ENCODE data around the gene CENPVL2. TPM values are rescaled to one million over a fixed set of nuclear protein-coding genes. Genes with fewer than 3 reads are reported as not detected.
"Not testable (repeated sequence)": the region's sequence is repeated elsewhere in the genome, so short reads cannot be mapped to it uniquely, and the experiment has no call there.

CENPVL2 gene
- 2.8 TPM in 2 replicates for total RNA-seq (2021)
- long read RNA-seq, transcript CENPVL2-201 (1 exons, 1,620 nt) = major isoform, 5 of 5 reads
- long read RNA-seq, partial matches to known transcripts = 0 of 5 reads
- long read RNA-seq, other reads (novel, unspliced or antisense) = 0 of 5 reads

GRCh38 chrX:51682720-51683062, at the start of gene CENPVL2:
Gene CENPVL2, minus strand, starts transcription at chrX:51682831. Its CDS starts 0 bp downstream, at chrX:51682831.
- H3K23ac ChIP-seq (ENCODE audit: insufficient read length, low read depth, low read length); H3K4me2 ChIP-seq (ENCODE audit: insufficient read depth, insufficient read length, low read length); H3K4ac ChIP-seq (ENCODE audit: low read depth, low read length); H4K91ac ChIP-seq (ENCODE audit: insufficient read length, low read depth, low read length); H3K14ac ChIP-seq (ENCODE audit: insufficient read depth, low read length); H3K56ac ChIP-seq (ENCODE audit: insufficient read length, low read depth, low read length); H3K27me3 Mint-ChIP-seq (ENCODE audit: low read depth); H2AK5ac ChIP-seq (ENCODE audit: insufficient read length, low read length); H3K4me1 Mint-ChIP-seq; H4K20me1 ChIP-seq (ENCODE audit: control insufficient read depth, insufficient read depth, insufficient read length); H3K27ac Mint-ChIP-seq; H3K27me3 ChIP-seq (ENCODE audit: insufficient read depth, low read length); H3K36me3 Mint-ChIP-seq (ENCODE audit: insufficient read depth in 1 of 3, low read depth in 3 of 3); H3K18ac ChIP-seq (ENCODE audit: insufficient read length, low read depth, low read length); H2AFZ ChIP-seq (ENCODE audit: low read length); H3T11ph ChIP-seq (ENCODE audit: low read length); H3K9me3 Mint-ChIP-seq; H3K27ac ChIP-seq (ENCODE audit: insufficient read length, low read depth, low read length); H3K9ac ChIP-seq (ENCODE audit: extremely low read depth, insufficient read length, low read length); H2BK20ac ChIP-seq (ENCODE audit: low read depth, low read length, poor library complexity, severe bottlenecking); H3K4me3 Mint-ChIP-seq; H3K23me2 ChIP-seq (ENCODE audit: insufficient read length, low read depth, low read length, poor library complexity, severe bottlenecking); H3K4me1 ChIP-seq (ENCODE audit: insufficient read depth, low read length); H3K79me1 ChIP-seq (ENCODE audit: insufficient read depth, low read depth, low read length, poor library complexity, severe bottlenecking); H4K8ac ChIP-seq (replicated peaks; ENCODE audit: insufficient read length, low read depth, low read length); H3K79me2 ChIP-seq (ENCODE audit: insufficient read depth, low read length); H3K9me3 ChIP-seq (ENCODE audit: control insufficient read depth, low read depth, low read length); H2BK15ac ChIP-seq (ENCODE audit: low read depth, low read length); DNase-seq; H2BK12ac ChIP-seq (ENCODE audit: insufficient read length, low read depth, low read length); H2BK5ac ChIP-seq (ENCODE audit: insufficient read length, low read length); H4K5ac ChIP-seq (ENCODE audit: insufficient read length, low read depth, low read length); H2BK120ac ChIP-seq (ENCODE audit: low read depth, low read length, poor library complexity, severe bottlenecking): not testable (repeated sequence)
- WGBS (ENCODE audit: extremely low coverage, insufficient read length, low lambda C conversion rate) = no CpG with 5 or more reads among the region's 30 CpGs

Data from H9 (cell line).